Non-pigmented ciliary epithelial cell (primary cell): ENCODE results near the gene PNKP.

Source experiments
- DNase-seq: peaks from one replicate; pipeline ENCODE4 v3.0.0-alpha.2; 2010; ENCODE audit warnings: low read depth

PNKP gene

DNA sequence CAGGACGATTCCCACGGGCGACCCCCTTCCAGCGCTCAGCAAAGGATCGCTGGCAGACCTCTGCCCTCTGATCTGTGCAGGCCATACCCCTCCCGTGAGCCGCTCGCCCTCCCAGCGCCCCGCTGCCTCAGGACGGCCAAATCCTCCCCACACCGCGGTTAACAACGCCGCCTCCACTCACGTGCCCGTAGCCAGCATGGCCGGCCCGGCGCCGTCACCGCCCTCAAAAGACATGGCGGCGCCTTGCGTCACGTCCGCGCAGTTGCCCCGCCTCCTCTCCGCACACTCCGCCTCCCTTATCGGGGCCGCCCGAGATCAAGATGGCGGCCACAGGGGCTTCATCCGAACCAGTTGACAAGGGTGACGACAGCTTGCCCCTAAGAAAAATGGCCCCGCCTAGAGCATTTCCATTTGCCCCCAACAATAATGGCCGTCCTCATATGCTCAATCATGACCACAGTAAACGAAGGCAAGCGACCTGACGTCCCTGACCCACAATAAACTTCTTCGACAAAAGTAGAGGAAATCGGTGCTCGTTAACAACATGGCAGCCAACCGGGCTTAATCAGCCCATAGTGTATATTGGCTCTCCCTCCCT lies 9.1 kb upstream of the PNKP start:
- peak; percentile 97 for DNase-seq

DNA sequence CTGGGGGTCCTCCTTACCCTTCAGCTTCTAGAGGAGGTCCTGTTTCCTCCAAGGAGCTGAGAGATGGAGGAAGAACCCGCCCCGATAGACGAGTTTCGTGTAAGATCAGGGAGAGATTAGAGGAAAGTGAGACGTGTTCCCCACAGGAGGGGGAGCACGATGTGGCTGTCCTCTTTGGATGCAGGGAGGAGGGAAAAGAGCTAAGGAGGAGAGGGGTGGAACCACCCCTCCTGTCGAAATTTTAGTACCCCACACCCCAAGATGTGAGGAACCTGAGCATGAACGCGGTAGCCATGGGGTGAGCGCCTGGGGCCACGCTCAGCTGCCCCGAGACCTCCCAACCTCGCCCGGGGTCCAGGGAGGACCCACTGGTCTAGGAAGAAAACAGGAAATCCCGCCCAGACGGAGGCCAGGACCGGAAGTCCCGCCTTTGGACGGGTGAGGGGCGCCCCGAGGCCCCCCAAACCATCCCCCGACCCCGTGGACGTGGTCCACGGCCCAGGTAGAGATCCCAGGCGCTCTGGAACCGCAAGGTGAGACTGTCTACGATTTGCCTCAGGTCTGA lies 8.6 kb upstream of the PNKP start:
- DNase-seq: no peak

DNA sequence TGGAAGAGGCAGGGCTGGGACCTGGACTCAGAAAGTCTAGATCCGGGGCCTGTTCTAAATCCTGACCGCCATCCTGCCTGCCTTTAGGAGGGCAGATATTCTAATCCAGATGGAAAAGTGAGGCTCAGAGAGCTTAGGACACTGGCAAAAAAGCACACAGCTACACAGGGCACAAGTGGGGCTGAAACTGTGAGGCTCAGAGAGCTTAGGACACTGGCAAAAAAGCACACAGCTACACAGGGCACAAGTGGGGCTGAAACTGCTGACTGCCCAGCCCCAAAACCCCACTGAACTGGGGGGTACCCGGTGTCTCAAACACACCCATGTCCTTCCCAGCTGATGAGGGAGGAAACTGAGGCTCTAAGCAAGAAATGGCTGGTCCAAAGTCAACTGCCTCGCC lies 7.8 kb upstream of the PNKP start:
- no peak for DNase-seq

DNA sequence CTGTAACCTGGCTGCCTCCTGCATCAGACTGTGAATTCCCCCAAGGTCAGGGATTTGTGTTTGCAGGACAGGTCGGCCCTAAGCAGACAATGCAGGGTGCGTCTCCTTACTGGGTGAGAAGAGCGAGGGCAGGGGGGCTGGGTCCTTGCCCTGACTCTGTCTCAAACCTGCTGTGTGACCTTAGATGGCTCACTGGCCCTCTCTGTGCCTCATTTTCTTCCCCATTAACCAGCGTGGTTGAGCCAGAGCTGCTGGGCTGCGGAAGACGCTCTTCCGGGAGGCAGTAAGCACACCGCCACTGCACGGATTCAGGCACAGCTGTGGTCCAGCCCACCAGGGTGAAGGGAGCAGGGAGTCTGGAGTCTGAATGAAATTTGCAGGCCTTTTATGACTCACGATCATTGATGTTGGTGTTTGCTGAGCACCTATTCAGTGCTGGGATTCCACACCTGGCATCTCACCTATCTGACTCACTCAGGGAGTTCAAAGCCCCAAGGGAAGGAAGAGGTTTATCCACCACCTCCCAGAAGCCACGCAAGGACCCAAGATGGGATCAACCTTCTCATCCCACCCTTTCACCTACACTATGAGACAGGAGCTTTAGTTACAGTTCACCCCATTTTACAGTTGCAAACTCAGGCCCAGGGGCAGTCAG lies 7.3 kb upstream of the PNKP start:
- DNase-seq: no peak

DNA sequence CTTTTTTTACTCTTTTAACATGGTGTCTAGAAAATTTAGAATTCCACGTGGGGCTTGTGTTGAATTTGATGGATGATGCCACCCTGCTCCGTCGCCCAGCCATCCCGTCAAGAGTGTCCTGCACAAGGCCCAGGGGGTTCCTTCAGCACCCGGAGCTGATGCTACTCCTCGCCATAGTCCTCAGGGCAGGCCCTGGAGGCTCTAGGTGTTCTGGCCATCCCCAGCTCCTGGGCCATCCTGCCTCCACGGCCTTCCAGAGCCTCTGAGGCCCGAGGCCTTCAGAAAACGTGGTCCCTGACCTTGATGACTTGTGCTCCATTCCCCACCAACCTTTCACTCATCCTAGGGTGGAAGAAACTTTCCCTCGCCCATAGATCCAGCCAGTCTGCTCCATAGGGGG lies 6.5 kb upstream of the PNKP start:
- no peak for DNase-seq

DNA sequence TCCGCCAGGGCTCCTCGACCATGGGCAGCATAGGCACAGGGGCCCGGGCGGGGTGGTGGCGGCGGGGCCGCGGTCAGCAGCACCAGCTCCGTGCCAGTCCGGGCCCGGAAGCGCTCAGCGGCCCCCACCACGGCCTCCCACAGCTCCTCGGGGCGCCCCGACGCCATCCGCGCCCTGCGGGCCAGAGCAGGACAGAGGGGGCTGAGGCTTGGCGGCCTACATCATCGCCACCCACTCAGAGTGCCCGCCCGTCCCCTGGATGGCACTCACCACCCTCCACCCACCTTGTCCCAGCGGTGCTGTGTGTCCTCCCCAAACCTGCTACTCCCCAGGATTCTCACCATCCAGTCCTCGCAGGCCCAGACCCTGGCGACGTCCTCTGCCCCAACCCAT lies 5.7 kb upstream of the PNKP start:
- no peak for DNase-seq

DNA sequence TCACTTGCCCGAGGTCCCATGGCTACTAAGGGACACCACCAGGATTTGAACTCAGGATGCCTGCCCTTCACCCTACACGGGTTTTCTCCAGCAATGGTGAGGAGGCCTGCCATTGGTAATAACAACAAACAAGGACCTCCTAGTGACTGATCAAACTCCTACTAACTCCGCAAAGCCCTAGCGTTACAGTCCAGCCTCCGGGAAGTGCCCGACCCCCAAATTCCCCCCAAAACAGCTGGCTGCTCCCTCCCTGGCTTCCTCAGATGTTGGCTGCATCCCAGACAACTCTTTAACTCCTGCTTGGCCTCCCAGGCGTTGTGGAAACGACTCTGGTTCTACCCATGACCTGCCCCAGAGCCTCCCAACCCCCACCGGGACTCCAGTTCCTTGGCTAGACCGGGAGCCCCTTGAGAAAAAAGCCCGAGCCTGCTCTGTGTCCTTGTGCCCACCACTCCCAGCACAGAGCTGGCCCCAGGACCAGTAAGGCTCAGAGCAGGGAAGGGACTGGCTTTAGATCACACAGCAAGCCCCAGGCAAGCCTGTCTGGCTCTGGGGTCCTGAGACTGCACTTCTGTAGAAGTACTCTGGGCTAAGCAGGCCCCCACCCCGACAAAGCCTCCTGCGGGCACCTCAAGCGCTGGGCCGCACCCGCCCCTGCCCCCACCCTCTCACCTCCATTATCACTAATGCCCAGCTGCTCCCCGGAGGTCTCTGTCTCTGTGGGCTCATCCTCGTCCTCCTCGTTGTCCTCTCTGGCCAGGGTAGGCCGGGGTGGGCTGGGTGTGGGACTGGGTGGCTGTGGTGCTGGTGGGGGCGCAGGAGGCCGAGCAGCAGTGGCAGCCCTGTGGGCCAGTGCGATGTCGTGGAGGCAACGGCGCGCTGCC lies 5.1 kb upstream of the PNKP start:
- no peak for DNase-seq

DNA sequence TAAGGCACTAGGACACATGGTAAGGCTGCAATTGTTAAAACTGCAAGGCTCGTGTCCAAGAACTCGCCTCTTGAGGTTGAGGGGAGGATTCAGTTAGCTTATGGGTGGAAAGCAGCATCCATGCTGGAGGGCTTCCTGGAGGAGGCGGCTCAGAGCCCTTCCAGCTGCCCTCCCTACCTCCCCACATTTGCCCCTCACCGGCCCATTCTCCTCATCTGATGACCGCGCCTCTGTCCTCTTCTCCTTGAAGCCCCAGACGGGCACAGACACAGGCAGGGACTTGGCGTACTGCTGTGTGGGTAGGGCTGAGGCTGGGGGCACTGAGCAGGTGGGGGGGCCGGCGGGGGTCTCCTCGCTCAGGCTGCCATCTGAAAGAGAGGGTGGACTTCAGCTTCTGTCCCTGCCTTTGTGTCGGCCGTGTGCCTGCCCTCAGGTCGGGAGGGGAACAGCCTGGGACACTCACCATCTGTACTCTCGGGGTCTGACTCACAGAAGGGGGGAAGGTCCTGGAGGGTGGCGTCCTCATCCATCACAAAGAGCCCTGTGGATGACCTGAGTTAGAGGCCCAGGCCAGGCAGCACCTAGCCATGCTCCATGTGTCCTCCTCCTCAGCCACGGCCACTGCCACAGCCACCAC lies 4.1 kb upstream of the PNKP start:
- no peak for DNase-seq

DNA sequence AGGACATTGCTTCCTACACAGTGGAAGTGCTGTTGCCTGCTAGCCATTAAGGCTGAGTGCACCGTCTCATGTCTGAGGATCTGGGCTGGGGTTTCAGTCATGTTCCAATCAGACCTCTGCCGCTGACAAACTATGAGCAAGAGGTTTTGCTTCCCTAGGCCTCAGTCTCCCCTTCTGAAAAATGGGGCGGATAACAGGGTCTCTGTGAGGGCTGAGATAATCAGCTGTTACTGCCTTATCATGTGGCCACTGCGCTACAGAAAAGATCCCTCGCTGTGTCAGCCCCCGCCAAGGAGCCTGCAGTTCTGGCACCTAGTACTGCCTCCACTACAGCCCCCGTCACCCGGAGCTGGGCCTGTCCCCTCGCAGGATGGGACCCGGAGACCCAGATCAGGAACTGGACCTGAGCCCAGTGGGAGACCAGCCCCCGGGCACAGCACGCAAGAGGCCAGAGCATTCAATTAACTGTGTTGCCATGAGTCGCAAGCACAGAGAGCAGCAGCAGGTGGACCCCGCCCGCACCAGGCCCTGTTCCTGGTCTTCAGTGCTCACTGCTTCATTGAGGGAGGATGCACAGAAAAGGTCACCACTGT lies 3.0 kb upstream of the PNKP start:
- no peak for DNase-seq

DNA sequence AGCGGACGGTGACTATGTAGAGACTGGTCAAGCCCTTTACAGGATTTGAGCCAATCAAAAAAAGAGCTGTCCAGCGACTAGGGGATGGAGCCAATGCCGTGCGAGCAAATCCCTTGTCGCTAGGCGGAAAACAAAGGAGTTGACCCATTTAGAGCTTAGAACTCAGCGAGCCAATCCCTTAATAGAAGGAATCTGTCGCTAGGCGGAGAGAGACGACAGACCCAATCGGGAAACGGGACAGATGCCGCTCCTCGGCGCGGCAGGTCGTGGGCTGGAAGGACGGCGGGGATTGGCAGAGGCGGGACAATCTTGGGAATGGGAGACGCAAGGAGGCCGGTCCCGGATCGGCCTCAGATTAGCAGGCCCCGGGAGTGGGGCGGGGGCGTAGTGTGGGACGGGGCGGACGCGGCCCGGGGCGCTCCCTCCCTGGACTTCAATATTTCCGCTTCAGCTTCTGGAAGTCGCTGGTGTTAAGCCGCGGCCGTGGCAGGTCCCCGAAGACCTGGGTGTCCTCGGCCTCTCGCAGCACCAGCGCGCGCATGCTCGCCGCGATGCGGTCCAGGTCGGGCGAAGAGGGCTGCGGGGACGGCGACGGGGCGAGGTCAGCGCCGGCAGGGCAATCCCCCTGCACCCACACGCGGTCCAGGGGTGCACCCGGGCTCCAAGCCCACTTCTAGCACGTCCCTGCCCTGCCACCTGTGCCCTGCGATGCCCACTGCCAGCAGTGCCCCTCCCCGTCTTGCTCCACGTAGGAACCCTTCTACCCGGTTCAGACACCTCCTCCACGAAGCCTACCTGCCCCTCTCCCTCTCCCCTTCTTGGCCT lies 2.3 kb upstream of the PNKP start:
- peak; percentile 100 for DNase-seq

DNA sequence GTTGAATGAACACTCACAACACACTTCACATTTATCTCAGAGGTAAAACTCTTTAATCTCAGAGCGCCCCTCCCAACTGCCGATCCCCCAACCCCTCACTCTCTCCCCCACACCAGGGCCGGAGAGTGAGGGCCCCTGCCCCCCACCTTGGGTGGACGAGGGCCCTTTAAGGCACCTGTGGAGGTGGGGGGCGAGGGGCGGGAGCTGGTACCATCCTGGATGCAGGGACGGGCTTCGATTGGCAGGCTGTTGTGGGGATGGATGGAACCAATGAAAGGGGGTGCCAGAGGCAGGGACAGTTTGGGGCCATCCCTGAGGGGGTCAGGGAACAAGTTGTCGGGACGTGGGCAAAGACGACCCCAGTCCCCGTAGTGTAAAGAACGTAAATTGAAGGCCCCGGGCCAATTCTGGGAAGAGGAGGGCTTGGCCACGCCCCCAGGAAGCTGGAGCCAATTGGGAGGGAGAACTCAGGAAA lies 1.7 kb upstream of the PNKP start:
- DNase-seq: no peak

DNA sequence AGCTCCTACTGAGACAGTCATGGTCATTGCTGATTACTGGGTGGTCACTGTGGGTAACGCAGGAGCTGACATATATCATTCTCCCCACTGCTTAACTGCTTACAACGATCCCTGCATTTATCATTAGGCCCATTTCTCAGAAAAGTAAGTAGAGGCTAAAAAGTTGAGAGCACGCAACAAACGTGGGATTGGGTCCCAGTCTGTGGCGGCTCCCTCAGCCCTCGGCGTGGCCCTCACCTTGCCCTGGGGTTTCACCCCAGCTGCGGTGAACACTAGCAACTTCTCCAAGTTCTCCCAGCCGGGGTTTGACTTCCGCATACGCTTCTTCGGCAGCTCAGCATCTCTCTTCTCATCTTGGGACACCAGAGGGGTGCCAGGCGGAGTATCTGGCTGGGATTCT lies 2.5 kb downstream of the PNKP start:
- DNase-seq: no peak

DNA sequence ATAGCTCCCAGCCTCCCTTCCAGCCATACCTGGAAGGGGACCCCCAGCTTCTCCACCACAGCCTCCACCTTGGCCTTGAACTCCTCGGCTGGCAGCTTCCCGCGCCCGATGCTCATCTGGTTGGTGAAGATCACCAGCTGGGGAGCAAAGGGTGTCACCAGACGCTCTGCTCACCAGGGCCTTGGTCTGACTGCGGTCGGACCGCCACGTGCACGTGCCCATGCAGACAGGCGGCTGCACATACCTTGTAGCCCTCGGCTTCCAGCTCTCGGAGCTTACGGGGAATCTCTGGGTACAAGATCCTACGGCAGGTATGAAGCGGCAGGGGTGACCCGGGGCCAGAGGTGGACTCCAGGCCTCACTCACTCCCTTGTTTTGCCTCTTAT lies 3.4 kb downstream of the PNKP start:
- no peak for DNase-seq

DNA sequence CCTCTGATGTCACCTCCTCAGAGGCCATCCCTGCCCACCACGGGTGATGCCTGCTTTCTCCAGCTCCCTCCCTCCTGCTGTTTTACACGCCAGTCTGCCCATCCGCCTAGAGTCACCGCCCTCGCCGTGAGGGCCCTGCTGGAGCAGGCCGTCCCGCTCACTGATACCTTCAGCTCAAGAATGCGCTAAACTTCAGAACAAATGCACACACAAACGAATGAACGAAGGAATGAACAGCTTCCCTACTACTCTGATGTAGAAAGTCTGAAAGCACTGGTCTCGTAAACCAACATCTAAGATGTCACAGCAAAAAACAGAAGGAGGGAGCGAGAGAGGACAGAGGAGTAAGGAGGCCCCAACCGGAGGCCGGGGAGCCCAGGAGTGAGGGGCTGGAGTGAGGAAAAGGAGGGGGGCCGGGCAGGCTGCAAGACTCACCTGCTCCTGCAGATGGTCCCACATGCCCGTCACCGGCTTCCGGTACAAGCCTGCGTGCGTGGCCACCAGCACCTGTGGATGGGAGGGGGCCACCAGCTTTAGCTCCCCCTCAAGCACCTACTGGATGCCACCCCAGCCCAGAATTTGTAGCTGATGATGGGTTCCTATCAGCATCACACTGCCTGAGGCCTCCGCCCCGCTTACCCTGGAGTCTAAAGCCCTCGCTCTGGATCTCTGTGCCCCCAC lies 4.0 kb downstream of the PNKP start:
- no peak for DNase-seq

DNA sequence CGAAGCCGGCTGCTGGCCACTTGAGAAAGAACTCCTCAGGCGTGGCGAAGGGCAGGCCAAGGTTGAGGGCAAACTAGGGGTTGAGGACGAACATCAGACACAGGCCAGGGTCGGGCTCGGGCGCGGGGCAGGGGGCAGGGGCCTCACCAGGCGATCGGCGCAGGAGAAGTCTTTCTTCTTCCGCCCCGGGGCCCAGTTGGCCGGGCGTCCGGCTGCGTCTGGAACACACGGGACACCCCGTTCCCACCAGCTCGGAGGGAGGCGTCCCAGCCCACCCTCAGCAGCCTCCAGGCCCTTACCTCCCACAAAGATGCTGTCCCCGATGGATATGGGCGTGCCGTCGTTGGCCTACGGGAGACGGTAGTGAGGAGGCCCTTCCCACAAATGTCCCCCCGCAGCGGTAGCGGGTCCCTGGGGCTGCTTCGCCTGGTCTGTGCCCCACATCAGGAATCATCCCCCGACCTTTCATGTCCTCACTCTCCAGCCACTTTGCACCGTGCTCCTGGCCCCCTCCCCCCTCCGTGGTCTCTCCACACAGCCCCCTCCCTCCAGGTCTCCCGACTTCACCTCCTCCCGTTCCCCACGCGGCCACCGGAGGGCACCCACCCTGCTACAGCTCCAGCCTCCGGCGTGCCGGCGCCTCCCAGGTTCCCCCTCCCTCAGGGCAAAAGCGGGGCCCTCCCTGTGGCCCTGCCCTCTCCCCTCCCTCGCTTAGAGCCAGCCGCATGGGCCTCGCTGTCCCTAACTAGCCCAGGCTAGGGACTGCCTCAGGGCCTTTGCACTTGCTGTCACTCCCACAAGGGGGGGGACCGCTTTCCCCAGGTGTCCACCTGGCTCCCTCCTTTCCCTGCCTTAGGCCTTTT lies 4.8 kb downstream of the PNKP start:
- DNase-seq: no peak

DNA sequence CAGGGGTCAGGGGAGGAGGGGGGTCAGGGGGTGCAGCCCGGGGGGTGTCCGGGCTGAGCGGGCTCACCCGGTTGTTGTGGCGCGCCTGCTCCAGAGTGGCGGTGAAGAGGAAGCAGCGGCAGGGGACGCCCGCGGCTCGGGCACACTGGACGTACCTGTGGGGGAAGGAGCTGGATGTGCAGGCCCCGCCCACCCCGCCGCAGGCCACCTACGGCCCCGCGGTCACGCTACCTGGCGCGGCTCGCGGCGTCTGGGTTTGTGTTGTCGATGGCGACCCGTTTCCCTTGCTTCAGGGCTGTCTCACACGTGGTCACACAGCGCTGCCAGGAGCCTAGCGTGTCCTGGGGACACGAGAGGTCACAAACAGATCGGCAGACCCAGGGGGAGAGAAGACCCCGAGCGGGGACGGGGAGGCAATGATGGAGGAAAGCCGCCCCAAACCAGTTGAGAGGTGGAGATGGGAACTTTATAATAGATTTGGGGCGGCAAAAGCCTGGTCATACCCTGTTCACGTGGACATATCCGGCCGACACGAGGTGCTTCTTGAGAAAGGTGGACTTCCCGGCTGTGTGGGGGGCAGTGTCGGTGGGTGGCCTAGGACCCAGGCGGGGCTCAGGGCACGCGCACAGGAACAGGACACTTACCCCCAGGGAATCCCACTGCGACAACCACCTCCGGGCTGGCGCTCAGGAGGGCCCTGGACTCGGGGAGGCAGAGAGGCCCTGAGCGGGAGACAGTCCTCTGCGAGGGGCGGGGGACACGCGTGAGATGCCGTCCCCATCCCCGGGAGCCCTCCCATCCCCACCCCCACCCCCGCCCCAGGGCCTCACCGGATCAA lies 5.6 kb downstream of the PNKP start:
- no peak for DNase-seq

DNA sequence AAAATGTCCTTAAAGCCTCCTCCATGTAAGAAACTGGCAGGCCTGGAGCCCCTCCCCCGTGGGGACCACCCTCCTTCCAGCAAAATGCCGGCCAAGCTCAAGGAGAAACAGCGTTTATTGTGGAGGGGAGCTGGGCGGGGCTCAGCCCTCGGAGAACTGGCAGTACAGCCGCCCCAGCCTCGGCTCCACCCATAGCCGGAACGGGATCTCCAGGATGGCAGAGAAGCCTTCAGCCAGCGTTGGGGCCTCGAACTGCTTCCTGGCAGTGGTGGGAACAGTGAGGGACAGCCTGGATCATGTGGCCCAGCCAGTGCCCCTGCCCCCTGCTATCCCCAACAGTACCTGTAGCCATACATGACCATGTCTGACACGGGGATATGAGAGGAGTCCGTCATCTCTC lies 6.3 kb downstream of the PNKP start:
- DNase-seq: no peak

DNA sequence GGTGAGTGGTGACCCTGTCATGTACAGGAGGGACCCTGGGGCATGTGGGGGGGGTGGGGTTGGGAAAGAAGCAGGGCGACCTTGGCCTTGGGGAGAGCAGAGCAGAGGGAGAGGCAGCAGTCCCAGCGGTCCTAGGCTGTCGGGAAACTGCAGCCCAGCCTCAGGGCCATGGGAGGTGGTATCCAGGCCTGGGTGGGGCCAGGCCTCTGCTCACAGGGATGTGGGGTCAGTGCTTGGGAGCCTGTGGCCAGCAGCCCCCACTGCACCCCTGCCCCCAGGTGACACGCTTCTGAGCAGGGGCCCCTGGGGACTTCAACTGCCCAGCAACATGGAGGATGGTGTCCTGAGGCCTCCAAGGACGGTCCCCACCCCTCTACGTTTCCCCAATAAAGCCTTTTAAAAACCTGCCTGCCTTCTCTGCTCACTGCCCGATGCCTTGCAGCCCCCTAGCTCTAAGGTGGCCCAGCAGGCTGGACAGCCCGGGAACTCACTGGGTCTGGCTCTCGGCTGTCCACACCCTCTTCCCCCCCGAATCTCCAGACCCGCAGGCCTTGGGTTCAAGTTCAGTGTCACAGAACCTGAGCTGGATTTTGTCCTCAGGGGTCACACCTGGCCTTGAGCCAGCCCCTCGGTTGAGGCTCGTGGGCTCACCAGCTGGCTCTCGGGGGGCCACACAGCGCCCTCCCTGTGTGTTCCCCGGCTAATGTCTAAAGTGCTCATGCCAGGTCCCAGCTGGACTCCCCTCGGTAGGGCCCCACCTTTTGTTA lies 6.9 kb downstream of the PNKP start:
- DNase-seq: no peak
